Vagina (tissue), 2 donors: ENCODE measurements around the gene AP1AR.

Source experiments
- CTCF ChIP-seq, 3 experiments: fragments of 450-650 bp in 2 of 3; fragments of 200-600 bp in 1 of 3; sonication (generic) in 1 of 3; IDR thresholded peaks; one replicate each; pipeline ENCODE4 v1.5.1; 2017 to 2019; ENCODE audit warnings: antibody characterized with exemption in 3 of 3, mild to moderate bottlenecking in 2 of 3, moderate library complexity in 2 of 3
- POLR2A ChIP-seq, 2 donors: fragments of 450-650 bp; IDR thresholded peaks; one replicate each; pipeline ENCODE4 v1.6.1; 2017; ENCODE audit warnings: antibody characterized with exemption in 2 of 2, mild to moderate bottlenecking in 2 of 2, moderate library complexity in 2 of 2

GRCh38 chr4:112316360-112316759 is 84.8 kb downstream of the AP1AR start:
- TF ChIP-seq CTCF (IDR thresholded peaks at IDR 0.05): no peak
- no peak for TF ChIP-seq POLR2A (IDR thresholded peaks at IDR 0.05)
